ENCODE measurements around the gene MAN2B2. TPM values are rescaled to one million over a fixed set of nuclear protein-coding genes. Genes with fewer than 3 reads are reported as not detected.

Gene MAN2B2
- total and polyA plus RNA-seq, 9 of the 15 experiments (the other 6 are each of a cell fraction or from before 2014, with no cell fraction given), result 0.21 to 8.8 (median 3.7) TPM

DNA sequence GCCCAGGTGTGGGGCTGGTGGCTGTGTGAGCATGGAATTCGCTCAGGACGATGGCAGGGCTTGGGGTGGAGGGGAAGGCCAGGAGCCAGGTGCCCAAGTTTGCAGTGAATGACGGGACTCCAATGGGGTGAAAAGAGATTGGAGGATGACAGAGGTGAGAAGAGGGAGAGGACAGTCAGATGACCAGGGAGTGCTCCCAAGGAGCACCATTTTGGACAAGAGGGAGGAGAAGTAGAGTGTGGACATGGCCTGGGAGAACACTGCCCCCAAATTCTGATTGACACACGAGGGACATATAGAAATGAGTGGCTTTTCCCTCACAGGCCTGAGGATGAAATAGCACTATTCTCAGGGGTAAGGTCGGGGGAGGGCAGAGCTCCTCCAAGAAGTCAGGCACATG lies 72.2 kb downstream of the MAN2B2 start:
- TF ChIP-seq SREBF2 (CRISPR knock-in tag; IDR thresholded peaks at IDR 0.05), result no peak
- TF ChIP-seq ZNF263 (CRISPR knock-in tag; IDR thresholded peaks at IDR 0.05; ENCODE audit: borderline replicate concordance), result peak; percentile 90
- TF ChIP-seq, protein P1, sequence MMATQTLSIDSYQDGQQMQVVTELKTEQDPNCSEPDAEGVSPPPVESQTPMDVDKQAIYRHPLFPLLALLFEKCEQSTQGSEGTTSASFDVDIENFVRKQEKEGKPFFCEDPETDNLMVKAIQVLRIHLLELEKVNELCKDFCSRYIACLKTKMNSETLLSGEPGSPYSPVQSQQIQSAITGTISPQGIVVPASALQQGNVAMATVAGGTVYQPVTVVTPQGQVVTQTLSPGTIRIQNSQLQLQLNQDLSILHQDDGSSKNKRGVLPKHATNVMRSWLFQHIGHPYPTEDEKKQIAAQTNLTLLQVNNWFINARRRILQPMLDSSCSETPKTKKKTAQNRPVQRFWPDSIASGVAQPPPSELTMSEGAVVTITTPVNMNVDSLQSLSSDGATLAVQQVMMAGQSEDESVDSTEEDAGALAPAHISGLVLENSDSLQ (IDR thresholded peaks at IDR 0.05), result peak; percentile 78
- H3K9me3 ChIP-seq (replicated peaks; ENCODE audit: control insufficient read depth, insufficient read depth, low read depth, low read length), result no peaks in the 10 kb centered on the region
- no peak overlapping the region for H3K9ac ChIP-seq (ENCODE audit: insufficient read depth in 1 of 2, low read depth in 2 of 2, low read length in 2 of 2)
- no TSS peak for BruUV-seq (replicated peaks)
- H3K27me3 ChIP-seq (ENCODE audit: control insufficient read depth in 2 of 2, insufficient read depth in 2 of 2, low read length in 2 of 2), result no peaks in the 10 kb centered on the region
- peaks cover 16% of the 10 kb centered on the region for H3K79me2 ChIP-seq (ENCODE audit: control insufficient read depth, insufficient read depth, low read length)
- intact Hi-C loops (cut with micrococcal nuclease) (no loop called here), in situ Hi-C loops (cut with MboI) (no loop called here)
- no peak for DNase-seq (ENCODE audit: extremely low read depth in 1 of 4, low spot score in 3 of 4)
- no peaks in the 10 kb centered on the region for H3K9me1 ChIP-seq (ENCODE audit: control insufficient read depth, insufficient read depth, low read length)
- peaks cover 16% of the 10 kb centered on the region for H3K36me3 ChIP-seq (ENCODE audit: control insufficient read depth, insufficient read depth, low read length)
- H2AFZ ChIP-seq (ENCODE audit: low read depth, low read length), result 0 out of 2 replicates have a peak overlapping the region, but pooled peaks have one; percentile 35
- H3K4me3 ChIP-seq, result no peak overlapping the region
- H3K27ac ChIP-seq (ENCODE audit: extremely low read depth, low read depth, low read length), result no peak overlapping the region
- H3K4me1 ChIP-seq (replicated peaks in 1 of 2; ENCODE audit: control insufficient read depth in 2 of 2, insufficient read depth in 2 of 2, low read length in 2 of 2), result peaks cover 4 to 9% of the 10 kb centered on the region in 2 experiments; a peak in 3 of 5 replicates
- no peak for FAIRE-seq
- 20% methylated on average over 5 of the region's 5 CpGs for WGBS (ENCODE audit: insufficient coverage, low coverage, missing lambda C conversion rate)
- H3K4me2 ChIP-seq (ENCODE audit: insufficient read depth, low read length), result no peak overlapping the region
- peaks cover 10% of the 10 kb centered on the region for H4K20me1 ChIP-seq (replicated peaks; ENCODE audit: control insufficient read depth, insufficient read depth, low read length)
- ChIA-PET CTCF (ENCODE audit: low intra/inter-chr PET ratio) (no interaction called here), POLR2A (interaction anchor here (1.0 to 1.2 kb wide), 2 partner anchors 15 to 26 kb away, joined by 3 to 6 read pairs; a partner anchor contains a TSS)
- peak; percentile 14; the same call in 2 of the 3 replicates for ATAC-seq

Measured in K562 (cell line).